ENCODE results near the gene CLRN1.
A peak's percentile ranks its signal among the peaks of the same experiment; 100 is the strongest.

CLRN1 gene

DNA sequence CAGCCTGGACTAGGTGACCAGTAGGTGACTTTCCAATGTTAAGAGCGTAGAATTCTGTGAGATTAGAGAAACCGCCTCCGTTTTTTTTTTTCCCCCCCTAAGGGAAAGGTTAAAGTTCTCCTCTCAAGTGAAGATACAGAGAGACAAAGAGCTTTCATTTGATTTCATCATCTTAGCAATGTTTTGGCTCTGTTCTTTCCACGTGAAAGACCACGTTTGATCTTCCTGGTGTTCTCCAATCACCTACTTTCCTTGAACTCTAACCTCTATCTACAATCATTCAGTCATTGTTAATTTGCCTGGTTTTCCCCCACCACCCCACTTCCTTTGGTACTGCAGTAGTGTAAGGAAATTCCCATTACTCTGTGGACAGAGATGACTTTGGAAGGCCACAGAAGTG is 36.9 kb upstream of the CLRN1 start:
- Histone ChIP-seq H3K4me1 (ENCODE audit: insufficient read depth, poor library complexity, severe bottlenecking) (peaks cover 12% of the 10 kb centered on the region), H3K27ac (ENCODE audit: poor library complexity, severe bottlenecking) (no peak overlapping the region), H3K36me3 (ENCODE audit: low read depth) (no peaks in the 10 kb centered on the region), H3K27me3 (ENCODE audit: insufficient read depth, poor library complexity, severe bottlenecking) (no peaks in the 10 kb centered on the region), H3K4me3 (ENCODE audit: severe bottlenecking) (no peak overlapping the region), H3K9me3 (ENCODE audit: severe bottlenecking) (no peaks in the 10 kb centered on the region)
- no peak for ATAC-seq (ENCODE audit: low read depth)
- DNase-seq (ENCODE audit: low spot score), result no peak
- TF ChIP-seq, protein P1, sequence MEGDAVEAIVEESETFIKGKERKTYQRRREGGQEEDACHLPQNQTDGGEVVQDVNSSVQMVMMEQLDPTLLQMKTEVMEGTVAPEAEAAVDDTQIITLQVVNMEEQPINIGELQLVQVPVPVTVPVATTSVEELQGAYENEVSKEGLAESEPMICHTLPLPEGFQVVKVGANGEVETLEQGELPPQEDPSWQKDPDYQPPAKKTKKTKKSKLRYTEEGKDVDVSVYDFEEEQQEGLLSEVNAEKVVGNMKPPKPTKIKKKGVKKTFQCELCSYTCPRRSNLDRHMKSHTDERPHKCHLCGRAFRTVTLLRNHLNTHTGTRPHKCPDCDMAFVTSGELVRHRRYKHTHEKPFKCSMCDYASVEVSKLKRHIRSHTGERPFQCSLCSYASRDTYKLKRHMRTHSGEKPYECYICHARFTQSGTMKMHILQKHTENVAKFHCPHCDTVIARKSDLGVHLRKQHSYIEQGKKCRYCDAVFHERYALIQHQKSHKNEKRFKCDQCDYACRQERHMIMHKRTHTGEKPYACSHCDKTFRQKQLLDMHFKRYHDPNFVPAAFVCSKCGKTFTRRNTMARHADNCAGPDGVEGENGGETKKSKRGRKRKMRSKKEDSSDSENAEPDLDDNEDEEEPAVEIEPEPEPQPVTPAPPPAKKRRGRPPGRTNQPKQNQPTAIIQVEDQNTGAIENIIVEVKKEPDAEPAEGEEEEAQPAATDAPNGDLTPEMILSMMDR (IDR thresholded peaks at IDR 0.05; ENCODE audit: poor library complexity, severe bottlenecking), result no peak

DNA sequence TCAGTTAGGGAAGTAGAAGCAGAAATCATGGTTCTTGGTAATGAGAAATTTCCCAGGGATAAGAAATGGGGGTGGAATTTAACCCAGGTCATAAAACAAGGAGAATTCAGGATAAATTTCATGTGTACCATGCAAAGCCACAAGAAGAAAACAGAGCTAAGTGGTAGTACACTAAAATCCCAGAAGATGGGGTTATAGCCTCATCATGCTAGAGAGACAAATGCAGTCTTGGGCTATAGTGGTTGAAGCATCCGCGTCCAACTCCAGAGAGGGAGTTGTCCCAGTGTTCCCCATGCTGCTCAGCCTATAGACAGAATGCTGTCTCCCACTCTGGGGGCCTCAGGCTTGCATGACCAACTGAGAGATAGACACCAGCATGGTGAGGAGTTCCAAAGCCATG is 36.2 kb upstream of the CLRN1 start:
- H3K9me3 ChIP-seq (ENCODE audit: severe bottlenecking), result no peaks in the 10 kb centered on the region
- H3K27ac ChIP-seq (ENCODE audit: poor library complexity, severe bottlenecking), result no peak overlapping the region
- no peaks in the 10 kb centered on the region for H3K27me3 ChIP-seq (ENCODE audit: insufficient read depth, poor library complexity, severe bottlenecking)
- peaks cover 12% of the 10 kb centered on the region for H3K4me1 ChIP-seq (ENCODE audit: insufficient read depth, poor library complexity, severe bottlenecking)
- no peak overlapping the region for H3K4me3 ChIP-seq (ENCODE audit: severe bottlenecking)
- no peaks in the 10 kb centered on the region for H3K36me3 ChIP-seq (ENCODE audit: low read depth)
- no peak for DNase-seq (ENCODE audit: low spot score)
- ATAC-seq (ENCODE audit: low read depth), result no peak
- TF ChIP-seq, protein P1 (IDR thresholded peaks at IDR 0.05; ENCODE audit: poor library complexity, severe bottlenecking), result peak; percentile 33

DNA sequence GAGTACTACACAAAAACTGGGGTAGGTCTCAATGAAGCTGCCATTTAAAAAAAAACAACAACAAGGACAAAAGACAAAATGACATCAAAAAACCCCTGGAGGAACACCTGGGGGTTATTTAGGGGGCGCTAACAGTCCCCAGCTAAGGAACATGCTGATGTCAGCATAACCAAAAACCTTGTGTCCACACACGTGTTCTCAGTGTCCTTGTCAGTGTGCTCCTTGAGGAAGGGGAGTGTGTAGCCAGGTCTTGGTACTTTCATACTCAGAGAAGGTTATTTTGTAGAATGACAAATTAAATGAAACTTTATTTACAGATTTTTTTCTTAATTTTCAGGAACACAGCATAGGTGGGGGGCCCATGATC is 31.2 kb upstream of the CLRN1 start:
- Histone ChIP-seq H3K9me3 (ENCODE audit: severe bottlenecking) (no peaks in the 10 kb centered on the region), H3K27me3 (ENCODE audit: insufficient read depth, poor library complexity, severe bottlenecking) (no peaks in the 10 kb centered on the region), H3K4me1 (ENCODE audit: insufficient read depth, poor library complexity, severe bottlenecking) (no peaks in the 10 kb centered on the region), H3K36me3 (ENCODE audit: low read depth) (no peaks in the 10 kb centered on the region), H3K27ac (ENCODE audit: poor library complexity, severe bottlenecking) (no peak overlapping the region), H3K4me3 (ENCODE audit: severe bottlenecking) (no peak overlapping the region)
- ATAC-seq (ENCODE audit: low read depth) (no peak), DNase-seq (ENCODE audit: low spot score) (no peak)
- TF ChIP-seq, protein P1 (IDR thresholded peaks at IDR 0.05; ENCODE audit: poor library complexity, severe bottlenecking), result no peak

DNA sequence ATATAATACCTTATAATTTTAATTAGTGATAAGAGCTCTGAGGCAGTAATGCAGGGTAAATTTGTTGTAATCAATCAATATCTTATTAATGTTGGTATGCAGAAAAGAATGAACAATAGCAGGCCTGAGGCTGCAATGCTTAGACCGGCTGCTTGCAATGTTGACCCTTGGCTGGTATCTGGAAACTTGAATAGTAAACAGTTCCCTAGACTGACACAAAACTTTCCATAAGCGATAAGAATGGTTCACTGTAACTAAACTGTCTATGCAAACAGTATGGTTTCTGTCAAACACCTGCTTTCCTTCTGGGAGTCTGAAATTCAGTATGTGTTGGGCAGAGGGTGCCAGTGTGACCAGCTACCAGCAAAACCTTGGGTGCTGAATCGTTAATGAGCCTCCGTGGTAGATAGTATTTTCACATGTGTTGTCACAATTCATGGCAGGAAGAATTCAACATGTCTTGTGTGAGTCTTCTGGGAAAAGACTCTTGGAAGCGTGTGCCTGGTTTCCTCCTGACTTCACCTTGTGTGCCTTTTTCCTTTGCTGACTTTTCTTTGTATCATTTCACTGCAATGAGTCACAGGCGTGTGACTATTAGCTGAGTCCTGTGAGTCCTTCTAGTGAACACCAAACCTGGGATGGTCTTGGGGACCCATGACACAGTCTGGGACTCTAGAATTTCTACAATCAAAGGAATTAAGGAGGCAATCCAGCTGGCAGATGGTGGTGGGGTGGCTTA is 30.7 kb upstream of the CLRN1 start:
- DNase-seq (ENCODE audit: low spot score) (no peak), ATAC-seq (ENCODE audit: low read depth) (peak; percentile 35; the same call in 1 of the 3 replicates)
- Histone ChIP-seq H3K27me3 (ENCODE audit: insufficient read depth, poor library complexity, severe bottlenecking) (no peaks in the 10 kb centered on the region), H3K36me3 (ENCODE audit: low read depth) (no peaks in the 10 kb centered on the region), H3K27ac (ENCODE audit: poor library complexity, severe bottlenecking) (no peak overlapping the region), H3K9me3 (ENCODE audit: severe bottlenecking) (no peaks in the 10 kb centered on the region), H3K4me3 (ENCODE audit: severe bottlenecking) (no peak overlapping the region), H3K4me1 (ENCODE audit: insufficient read depth, poor library complexity, severe bottlenecking) (no peaks in the 10 kb centered on the region)
- TF ChIP-seq, protein P1 (IDR thresholded peaks at IDR 0.05; ENCODE audit: poor library complexity, severe bottlenecking), result no peak

Data from RWPE2 (cell line).